Spinal cord (tissue), 10 donors: Measurements from ENCODE around the gene ATP6V0D1. TPM values are rescaled to one million over a fixed set of nuclear protein-coding genes. Genes with fewer than 3 reads are reported as not detected.

Experiments used
- DNase-seq, 6 donors: peaks; one replicate each; pipeline versions ENCODE4 v3.0.0 to v3.0.0-alpha.2; 2013 to 2015; ENCODE audit warnings: low spot score in 6 of 6, low read depth in 4 of 6
- H3K27ac ChIP-seq: one replicate; pipeline ENCODE4 v1.5.1; 2013; ENCODE audit warnings: low read depth, low read length, control low read depth
- H3K27me3 ChIP-seq: one replicate; pipeline ENCODE4 v1.6.1; 2013; ENCODE audit warnings: low read length; ENCODE audit not compliant: control insufficient read depth, insufficient read depth
- H3K36me3 ChIP-seq: one replicate; pipeline ENCODE4 v1.6.1; 2013; ENCODE audit warnings: low read length; ENCODE audit not compliant: control insufficient read depth, insufficient read depth
- H3K4me1 ChIP-seq: one replicate; pipeline ENCODE4 v1.6.1; 2013; ENCODE audit warnings: low read length; ENCODE audit not compliant: control insufficient read depth, insufficient read depth
- H3K4me3 ChIP-seq: one replicate; pipeline ENCODE4 v1.5.1; 2013; ENCODE audit warnings: low read depth, low read length, control low read depth
- H3K9me3 ChIP-seq: one replicate; pipeline ENCODE4 v1.6.1; 2013; ENCODE audit warnings: low read length; ENCODE audit not compliant: control insufficient read depth, insufficient read depth
- WGBS: methylation state at CpG from one replicate; pipeline ENCODE4 v1.1.5; 2013; ENCODE audit warnings: missing lambda C conversion rate; ENCODE audit not compliant: insufficient coverage; 5-methylcytosine and 5-hydroxymethylcytosine counted together
- polyA plus RNA-seq, 2 donors: library from polyadenylated mRNA; unstranded; fragments of 120-200 nt; gene quantifications; one replicate each; pipeline ENCODE4 v1.2.1, GENCODE V29; 2013; ENCODE audit not compliant: insufficient read length in 2 of 2
- total RNA-seq, 2 donors: library from RNA; depleted of rRNA in 1 of 2; stranded (reverse); fragments of 120-200 nt in 1 of 2; fragments of >200 nt in 1 of 2; gene quantifications; one replicate each; pipeline versions ENCODE4 v1.2.3 to v1.2.4, GENCODE V29; 2013 to 2014
- donor health status: healthy.

The ATP6V0D1 gene
- total and polyA plus RNA-seq, 4 donors, result 97.3 to 177 (median 144) TPM

- Histone ChIP-seq H3K27ac (no peak overlapping the region), H3K36me3 (peaks cover 42% of the 10 kb centered on the region), H3K4me1 (peaks cover 66% of the 10 kb centered on the region), H3K9me3 (no peaks in the 10 kb centered on the region), H3K4me3 (no peak overlapping the region), H3K27me3 (no peaks in the 10 kb centered on the region)
- WGBS, result 89% methylated on average over 3 of the region's 4 CpGs
- DNase-seq, result no peak
Observed at GRCh38 chr16:67463691-67464090, 17.3 kb downstream of the ATP6V0D1 start.

GRCh38 chr16:67463059-67463458 is 17.9 kb downstream of the ATP6V0D1 start:
- Histone ChIP-seq H3K4me3 (no peak overlapping the region), H3K27ac (no peak overlapping the region), H3K27me3 (no peaks in the 10 kb centered on the region), H3K9me3 (no peaks in the 10 kb centered on the region), H3K36me3 (peaks cover 46% of the 10 kb centered on the region), H3K4me1 (peaks cover 73% of the 10 kb centered on the region)
- 82% methylated on average over 4 of the region's 5 CpGs for WGBS
- no peak for DNase-seq

- WGBS, result 90% methylated on average over 5 of the region's 5 CpGs
- Histone ChIP-seq H3K27ac (no peak overlapping the region), H3K4me1 (peaks cover 81% of the 10 kb centered on the region)
Observed at GRCh38 chr16:67462279-67462655, 18.7 kb downstream of the ATP6V0D1 start.

GRCh38 chr16:67461600-67462278 is 19.2 kb downstream of the ATP6V0D1 start:
- Histone ChIP-seq H3K36me3 (peaks cover 53% of the 10 kb centered on the region), H3K4me3 (no peak overlapping the region), H3K27ac (no peak overlapping the region), H3K9me3 (no peaks in the 10 kb centered on the region), H3K27me3 (no peaks in the 10 kb centered on the region), H3K4me1 (peaks cover 86% of the 10 kb centered on the region)
- WGBS, result 82% methylated on average over 7 of the region's 8 CpGs
- no peak for DNase-seq

More at GRCh38 chr16:67462279-67462655, 18.7 kb downstream of the ATP6V0D1 start:
- no peaks in the 10 kb centered on the region for H3K27me3 ChIP-seq
- H3K4me3 ChIP-seq, result no peak overlapping the region
- DNase-seq, result no peak
- H3K9me3 ChIP-seq, result no peaks in the 10 kb centered on the region
- peaks cover 52% of the 10 kb centered on the region for H3K36me3 ChIP-seq

GRCh38 chr16:67460961-67461360 is 20.0 kb downstream of the ATP6V0D1 start:
- 94% methylated on average over 1 of the region's 2 CpGs for WGBS
- Histone ChIP-seq H3K36me3 (peaks cover 52% of the 10 kb centered on the region), H3K4me1 (peaks cover 92% of the 10 kb centered on the region), H3K9me3 (no peaks in the 10 kb centered on the region), H3K27ac (no peak overlapping the region), H3K4me3 (no peak overlapping the region), H3K27me3 (no peaks in the 10 kb centered on the region)
- DNase-seq, result no peak

GRCh38 chr16:67460168-67460567 is 20.8 kb downstream of the ATP6V0D1 start:
- peak overlapping the region; percentile 69 for H3K27ac ChIP-seq
- H3K36me3 ChIP-seq, result peaks cover 52% of the 10 kb centered on the region
- H3K4me1 ChIP-seq, result peaks cover 85% of the 10 kb centered on the region
- no peak overlapping the region for H3K4me3 ChIP-seq
- H3K27me3 ChIP-seq, result no peaks in the 10 kb centered on the region
- H3K9me3 ChIP-seq, result no peaks in the 10 kb centered on the region
- 70% methylated on average over 4 of the region's 5 CpGs for WGBS
- DNase-seq, result no peak

GRCh38 chr16:67459861-67460150 is 21.2 kb downstream of the ATP6V0D1 start:
- peaks cover 81% of the 10 kb centered on the region for H3K4me1 ChIP-seq
- WGBS, result 41% methylated on average over 3 of the region's 3 CpGs

GRCh38 chr16:67459066-67459860 is 21.7 kb downstream of the ATP6V0D1 start:
- no peaks in the 10 kb centered on the region for H3K9me3 ChIP-seq
- WGBS, result 41% methylated on average over 7 of the region's 7 CpGs
- no peak overlapping the region for H3K4me3 ChIP-seq
- H3K36me3 ChIP-seq, result peaks cover 55% of the 10 kb centered on the region
- H3K4me1 ChIP-seq, result peaks cover 76% of the 10 kb centered on the region
- DNase-seq, result peak in 3 of 6 donors; percentile 30 to 83 (median 31)
- peak overlapping the region; percentile 69 for H3K27ac ChIP-seq
- H3K27me3 ChIP-seq, result no peaks in the 10 kb centered on the region

More at GRCh38 chr16:67459861-67460150, 21.2 kb downstream of the ATP6V0D1 start:
- no peak for DNase-seq
- no peaks in the 10 kb centered on the region for H3K9me3 ChIP-seq
- H3K27me3 ChIP-seq, result no peaks in the 10 kb centered on the region
- no peak overlapping the region for H3K4me3 ChIP-seq
- peak overlapping the region; percentile 69 for H3K27ac ChIP-seq
- H3K36me3 ChIP-seq, result peaks cover 54% of the 10 kb centered on the region

- H3K4me1 ChIP-seq, result peaks cover 70% of the 10 kb centered on the region
- no peaks in the 10 kb centered on the region for H3K27me3 ChIP-seq
- no peak for DNase-seq
- H3K9me3 ChIP-seq, result no peaks in the 10 kb centered on the region
- 72% methylated on average over 5 of the region's 6 CpGs for WGBS
- peak overlapping the region; percentile 57 for H3K27ac ChIP-seq
- H3K4me3 ChIP-seq, result no peak overlapping the region
- peaks cover 60% of the 10 kb centered on the region for H3K36me3 ChIP-seq
Observed at GRCh38 chr16:67458121-67458641, 22.8 kb downstream of the ATP6V0D1 start.
